A549 (cell line): ENCODE measurements around the gene C2CD2. TPM values are rescaled to one million over a fixed set of nuclear protein-coding genes. Genes with fewer than 3 reads are reported as not detected.
A peak's percentile ranks its signal among the peaks of the same experiment; 100 is the strongest.

Experiments
- ATAC-seq, 2 experiments: fragments of 200-7000 bp in 1 of 2; fragments of >200 bp in 1 of 2; cut with Nextera tagmentation in 1 of 2; cut with Tn5 transposase in 1 of 2; 3 replicates each; pipeline versions ENCODE4 v1.8.0 to v1.9.1; 2018 to 2020; ENCODE audit warnings: mild to moderate bottlenecking in 1 of 2, moderate library complexity in 1 of 2
- CTCF ChIA-PET: fragments of 300-600 bp; sonication (Branson Sonifier 250); formaldehyde crosslinking; extraction: SDS; loops from one replicate; lab custom pipeline; 2021; ENCODE audit warnings: antibody characterized with exemption, inconsistent platforms; lab: Yijun Ruan, JAX
- POLR2A ChIA-PET: fragments of 350-600 bp; formaldehyde crosslinking; extraction: SDS; loops from one replicate; lab custom pipeline; 2021; ENCODE audit warnings: antibody characterized with exemption, inconsistent platforms; lab: Yijun Ruan, JAX
- DNase-seq, 2 experiments: peaks; one replicate each; pipeline versions ENCODE4 v3.0.0 to v3.0.0-alpha.2; 2011 to 2016; ENCODE audit warnings: low read depth in 1 of 2, low spot score in 1 of 2
- FAIRE-seq: peaks from 2 replicates; lab custom pipeline; 2011; peaks lifted over from hg19 to GRCh38; lab: Jason Lieb, UNC
- H3K27ac ChIP-seq, 2 experiments: fragments of >200 bp; sonication (Bioruptor Twin); formaldehyde crosslinking; 3 replicates each; pipeline ENCODE4 v1.5.1; 2016 to 2017
- H3K4me1 ChIP-seq: fragments of >200 bp; sonication (Bioruptor Twin); formaldehyde crosslinking; 3 replicates; pipeline ENCODE4 v1.6.1; 2016
- H3K4me2 ChIP-seq: fragments of >200 bp; sonication (Bioruptor Twin); formaldehyde crosslinking; 3 replicates; pipeline ENCODE4 v1.6.1; 2016
- H3K4me3 ChIP-seq: fragments of >200 bp; sonication (Bioruptor Twin); formaldehyde crosslinking; 3 replicates; pipeline ENCODE4 v1.5.1; 2016
- H3K9me3 ChIP-seq: fragments of >200 bp; sonication (Bioruptor Twin); formaldehyde crosslinking; 3 replicates; pipeline ENCODE4 v1.6.1; 2016
- CBX8 ChIP-seq: fragments of 200-600 bp; sonication (generic); IDR thresholded peaks from 2 replicates; pipeline ENCODE4 v1.6.1; 2016
- CEBPB ChIP-seq, 2 experiments: fragments of >200 bp in 1 of 2; sonication (Bioruptor Twin) in 1 of 2; formaldehyde crosslinking in 1 of 2; IDR thresholded peaks; 2 replicates each; pipeline ENCODE4 v1.6.1; 2012 to 2016
- CHD4 ChIP-seq: fragments of 200-600 bp; sonication (generic); IDR thresholded peaks from 2 replicates; pipeline ENCODE4 v1.6.1; 2016; ENCODE audit warnings: antibody characterized with exemption, mild to moderate bottlenecking, borderline replicate concordance
- EHF ChIP-seq: fragments of 250-450 bp; sonication (Bioruptor Pico); IDR thresholded peaks from 2 replicates; pipeline ENCODE4 v1.5.0; 2020; ENCODE audit warnings: mild to moderate bottlenecking
- EP300 ChIP-seq, 2 experiments: fragments of >200 bp; sonication (Bioruptor Twin); formaldehyde crosslinking; IDR thresholded peaks; 2 replicates in 1 of 2; 3 replicates in 1 of 2; pipeline ENCODE4 v1.6.1; 2016 to 2017
- HOXB5 ChIP-seq: fragments of 250-450 bp; sonication (Bioruptor Pico); IDR thresholded peaks from 2 replicates; pipeline ENCODE4 v1.5.0; 2020; ENCODE audit warnings: mild to moderate bottlenecking, moderate library complexity
- JUNB ChIP-seq: fragments of >200 bp; sonication (Bioruptor Twin); formaldehyde crosslinking; IDR thresholded peaks from 2 replicates; pipeline ENCODE4 v1.6.1; 2016
- KDM1A ChIP-seq: fragments of 200-600 bp; sonication (generic); IDR thresholded peaks from 2 replicates; pipeline ENCODE4 v1.6.1; 2016; ENCODE audit warnings: low read depth, mild to moderate bottlenecking
- MAZ ChIP-seq: fragments of 150-350 bp; IDR thresholded peaks from 2 replicates; pipeline ENCODE4 v1.6.1; 2014; ENCODE audit warnings: antibody characterized with exemption, low read depth, low read length, borderline replicate concordance
- NFE2L2 ChIP-seq: fragments of 150-350 bp; conservative IDR thresholded peaks from 2 replicates; pipeline ENCODE4 v1.6.1; 2014; ENCODE audit warnings: low read length
- NPAS2 ChIP-seq: fragments of 250-450 bp; sonication (Bioruptor Pico); IDR thresholded peaks from 2 replicates; pipeline ENCODE4 v1.8.0; 2022; ENCODE audit warnings: mild to moderate bottlenecking, moderate library complexity, borderline replicate concordance
- POLR2A ChIP-seq: IDR thresholded peaks from 2 replicates; pipeline ENCODE4 v1.6.1; 2012; ENCODE audit warnings: mild to moderate bottlenecking, low read length
- RFX5 ChIP-seq: fragments of 450-650 bp; IDR thresholded peaks from 2 replicates; pipeline ENCODE4 v1.7.1; 2014; ENCODE audit warnings: antibody characterized with exemption, mild to moderate bottlenecking, moderate library complexity
- SMC3 ChIP-seq: fragments of >200 bp; sonication (Bioruptor Twin); formaldehyde crosslinking; IDR thresholded peaks from 3 replicates; pipeline ENCODE4 v1.6.1; 2018; ENCODE audit warnings: inconsistent platforms
- TFCP2L1 ChIP-seq: fragments of 250-450 bp; sonication (Bioruptor Pico); IDR thresholded peaks from 2 replicates; pipeline ENCODE4 v1.5.0; 2021; ENCODE audit warnings: mild to moderate bottlenecking
- TP53 ChIP-seq: fragments of 250-450 bp; sonication (Bioruptor Pico); IDR thresholded peaks from 2 replicates; pipeline ENCODE4 v1.5.0; 2021; ENCODE audit warnings: mild to moderate bottlenecking, moderate library complexity
- ZSCAN20 ChIP-seq: fragments of 250-450 bp; sonication (Bioruptor Pico); IDR thresholded peaks from 2 replicates; pipeline ENCODE4 v1.8.0; 2022; ENCODE audit warnings: mild to moderate bottlenecking, moderate library complexity
- WGBS: methylation state at CpG from one replicate; pipeline ENCODE4 v1.1.6; 2017; ENCODE audit errors: missing lambda C conversion rate; 5-methylcytosine and 5-hydroxymethylcytosine counted together
- polyA plus RNA-seq, 4 experiments: library from polyadenylated mRNA; depleted of rRNA in 3 of 4; stranded (reverse); fragments of >200 nt; fragmentation: RNase III in 1 of 4; extraction: RNeasy Plus Mini Kit Qiagen cat#74134 plus additional on column Dnase treatment in 1 of 4; gene quantifications; 2 replicates in 3 of 4; 3 replicates in 1 of 4; pipeline ENCODE4 v1.2.3, GENCODE V29; 2011 to 2017
- TF ChIP-seq, protein P1 (sequence below): fragments of 250-450 bp; sonication (Bioruptor Pico); IDR thresholded peaks from 2 replicates; pipeline ENCODE4 v1.5.0; 2020; ENCODE audit warnings: low read depth, mild to moderate bottlenecking, moderate library complexity
- TF ChIP-seq, protein P2 (sequence below): fragments of >200 bp; sonication (Bioruptor Twin); formaldehyde crosslinking; IDR thresholded peaks from 2 replicates; pipeline ENCODE4 v1.6.1; 2016
- TF ChIP-seq, protein P3 (sequence below): IDR thresholded peaks from 2 replicates; pipeline ENCODE4 v1.6.1; 2012
- TF ChIP-seq, protein P4 (sequence below): fragments of 150-350 bp; IDR thresholded peaks from 2 replicates; pipeline ENCODE4 v1.6.1; 2014; ENCODE audit warnings: low read depth, mild to moderate bottlenecking, low read length
- TF ChIP-seq, protein P5 (sequence below): IDR thresholded peaks from 2 replicates; pipeline ENCODE4 v1.6.1; 2012
- TF ChIP-seq, protein P6 (sequence below): fragments of 450-650 bp; IDR thresholded peaks from 2 replicates; pipeline ENCODE4 v1.6.1; 2014; ENCODE audit warnings: antibody characterized with exemption

C2CD2 gene
- polyA plus RNA-seq, 2 of the 4 experiments (the other 2 are of a cell fraction): 7.0 to 13.5 TPM

DNA sequence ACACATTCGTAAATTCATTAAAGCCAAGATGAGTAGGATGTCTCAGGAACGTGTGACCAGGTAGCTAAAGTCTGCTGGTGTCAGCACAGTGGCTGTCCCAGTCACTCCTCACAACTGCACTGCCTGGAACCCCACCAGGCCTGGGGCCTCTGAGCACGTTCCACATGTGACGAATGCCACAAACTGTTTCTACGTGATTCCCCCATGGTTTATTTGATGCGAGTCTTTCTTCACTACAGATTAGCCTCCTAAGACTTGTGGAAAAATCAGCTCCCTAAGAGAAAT lies 107.8 kb downstream of the C2CD2 start:
- POLR2A ChIA-PET: no interaction called here
- Histone ChIP-seq H3K4me2 (no peak overlapping the region), H3K4me1 (0 out of 3 replicates have a peak, but pooled peaks cover 9% of the 10 kb centered on the region), H3K9me3 (peaks cover 6% of the 10 kb centered on the region; the same call in 1 of the 3 replicates), H3K27ac (no peak overlapping the region), H3K4me3 (no peak overlapping the region)
- WGBS: 83% methylated on average over 6 of the region's 6 CpGs
- DNase-seq (no peak), ATAC-seq (no peak), FAIRE-seq (no peak)
- CTCF ChIA-PET: no interaction called here
- TF ChIP-seq MAZ (no peak), CEBPB (IDR thresholded peaks at IDR 0.05) (no peak)
- TF ChIP-seq, protein P1, sequence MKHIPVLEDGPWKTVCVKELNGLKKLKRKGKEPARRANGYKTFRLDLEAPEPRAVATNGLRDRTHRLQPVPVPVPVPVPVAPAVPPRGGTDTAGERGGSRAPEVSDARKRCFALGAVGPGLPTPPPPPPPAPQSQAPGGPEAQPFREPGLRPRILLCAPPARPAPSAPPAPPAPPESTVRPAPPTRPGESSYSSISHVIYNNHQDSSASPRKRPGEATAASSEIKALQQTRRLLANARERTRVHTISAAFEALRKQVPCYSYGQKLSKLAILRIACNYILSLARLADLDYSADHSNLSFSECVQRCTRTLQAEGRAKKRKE: no peak

DNA sequence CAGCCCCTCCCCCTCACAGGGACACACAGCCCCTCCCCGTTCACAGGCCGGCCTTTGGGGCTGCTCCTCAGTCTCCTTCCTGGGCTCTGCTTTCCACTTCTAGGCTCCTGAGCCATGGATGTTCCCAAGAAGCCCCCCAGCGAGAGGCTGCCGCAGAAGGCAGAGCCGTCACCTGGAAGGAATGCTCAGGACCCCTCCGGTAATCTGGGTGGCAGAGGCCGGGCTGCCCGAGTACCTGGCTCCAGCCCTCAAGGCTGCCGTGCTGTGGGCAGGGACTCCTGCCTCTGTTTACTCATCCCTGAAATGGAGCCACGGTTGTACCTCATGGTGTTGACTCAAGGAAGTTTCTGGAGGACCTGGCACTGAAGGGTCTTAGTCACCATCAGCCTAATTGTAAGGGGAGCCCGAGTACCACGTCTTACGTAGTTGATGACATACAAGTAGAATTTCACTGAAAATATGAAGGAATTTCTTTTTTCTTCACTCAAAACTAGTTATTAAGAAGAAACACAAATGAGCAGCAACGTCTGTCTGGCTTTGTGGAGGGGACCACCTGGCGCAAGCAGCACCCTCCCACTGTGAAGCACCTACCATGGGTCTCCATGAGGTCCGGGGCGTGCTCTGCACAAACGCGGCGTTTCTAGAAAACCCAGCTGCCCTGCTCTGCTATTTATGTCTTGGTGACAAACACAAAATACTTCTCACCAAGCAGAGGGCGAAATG lies 108.3 kb downstream of the C2CD2 start:
- 95% methylated on average over 11 of the region's 21 CpGs for WGBS
- H3K27ac ChIP-seq: no peak overlapping the region
- peaks cover 7% of the 10 kb centered on the region; the same call in 1 of the 3 replicates for H3K9me3 ChIP-seq
- POLR2A ChIA-PET: no interaction called here
- CTCF ChIA-PET: no interaction called here
- DNase-seq: no peak
- H3K4me3 ChIP-seq: no peak overlapping the region
- FAIRE-seq: no peak
- ATAC-seq: no peak
- no peak for TF ChIP-seq RFX5
- TF ChIP-seq POLR2A: no peak
- TF ChIP-seq CEBPB (IDR thresholded peaks at IDR 0.05): no peak
- 0 out of 2 replicates have a peak, but pooled peaks have one; percentile 53 for TF ChIP-seq KDM1A
- TF ChIP-seq TFCP2L1 (CRISPR knock-in tag): no peak
- TF ChIP-seq, protein P2, sequence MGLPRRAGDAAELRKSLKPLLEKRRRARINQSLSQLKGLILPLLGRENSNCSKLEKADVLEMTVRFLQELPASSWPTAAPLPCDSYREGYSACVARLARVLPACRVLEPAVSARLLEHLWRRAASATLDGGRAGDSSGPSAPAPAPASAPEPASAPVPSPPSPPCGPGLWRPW: no peak
- TF ChIP-seq, all 56 proteins: peak for 1
- H3K4me2 ChIP-seq: no peak overlapping the region
- 0 out of 3 replicates have a peak, but pooled peaks cover 9% of the 10 kb centered on the region for H3K4me1 ChIP-seq

DNA sequence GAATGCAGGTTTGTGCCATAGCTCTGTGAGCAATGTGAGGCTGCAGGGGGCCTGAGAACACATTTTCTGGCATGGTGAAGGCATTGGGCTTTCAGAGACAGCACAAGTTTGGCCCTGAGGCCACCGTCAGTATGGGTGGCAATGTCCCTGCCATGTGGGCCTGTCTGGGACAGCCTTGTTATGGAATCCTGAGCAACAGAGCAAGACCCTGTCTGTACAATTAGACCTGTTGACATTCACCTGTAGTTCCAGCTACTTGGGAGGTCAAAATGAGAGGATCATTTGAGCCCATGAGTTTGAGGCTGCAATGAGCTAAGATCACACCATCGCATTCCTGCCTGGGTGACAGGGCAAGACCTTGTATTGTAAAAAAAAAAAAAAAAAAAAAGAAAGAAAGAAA lies 110.2 kb downstream of the C2CD2 start:
- H3K4me2 ChIP-seq: no peak overlapping the region
- H3K27ac ChIP-seq: no peak overlapping the region
- ChIA-PET CTCF (no interaction called here), POLR2A (no interaction called here)
- H3K9me3 ChIP-seq: peaks cover 7% of the 10 kb centered on the region; the same call in 1 of the 3 replicates
- TF ChIP-seq CHD4: no peak
- no peak for TF ChIP-seq NPAS2 (CRISPR knock-in tag)
- TF ChIP-seq, protein P3, sequence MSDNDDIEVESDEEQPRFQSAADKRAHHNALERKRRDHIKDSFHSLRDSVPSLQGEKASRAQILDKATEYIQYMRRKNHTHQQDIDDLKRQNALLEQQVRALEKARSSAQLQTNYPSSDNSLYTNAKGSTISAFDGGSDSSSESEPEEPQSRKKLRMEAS: no peak
- TF ChIP-seq, protein P1: no peak
- no peak for TF ChIP-seq TP53
- no peak for TF ChIP-seq EHF (CRISPR knock-in tag)
- TF ChIP-seq, protein P4, sequence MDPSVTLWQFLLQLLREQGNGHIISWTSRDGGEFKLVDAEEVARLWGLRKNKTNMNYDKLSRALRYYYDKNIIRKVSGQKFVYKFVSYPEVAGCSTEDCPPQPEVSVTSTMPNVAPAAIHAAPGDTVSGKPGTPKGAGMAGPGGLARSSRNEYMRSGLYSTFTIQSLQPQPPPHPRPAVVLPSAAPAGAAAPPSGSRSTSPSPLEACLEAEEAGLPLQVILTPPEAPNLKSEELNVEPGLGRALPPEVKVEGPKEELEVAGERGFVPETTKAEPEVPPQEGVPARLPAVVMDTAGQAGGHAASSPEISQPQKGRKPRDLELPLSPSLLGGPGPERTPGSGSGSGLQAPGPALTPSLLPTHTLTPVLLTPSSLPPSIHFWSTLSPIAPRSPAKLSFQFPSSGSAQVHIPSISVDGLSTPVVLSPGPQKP: no peak
- no peak for TF ChIP-seq ZSCAN20
- TF ChIP-seq, protein P5, sequence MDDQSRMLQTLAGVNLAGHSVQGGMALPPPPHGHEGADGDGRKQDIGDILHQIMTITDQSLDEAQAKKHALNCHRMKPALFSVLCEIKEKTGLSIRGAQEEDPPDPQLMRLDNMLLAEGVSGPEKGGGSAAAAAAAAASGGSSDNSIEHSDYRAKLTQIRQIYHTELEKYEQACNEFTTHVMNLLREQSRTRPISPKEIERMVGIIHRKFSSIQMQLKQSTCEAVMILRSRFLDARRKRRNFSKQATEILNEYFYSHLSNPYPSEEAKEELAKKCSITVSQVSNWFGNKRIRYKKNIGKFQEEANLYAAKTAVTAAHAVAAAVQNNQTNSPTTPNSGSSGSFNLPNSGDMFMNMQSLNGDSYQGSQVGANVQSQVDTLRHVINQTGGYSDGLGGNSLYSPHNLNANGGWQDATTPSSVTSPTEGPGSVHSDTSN: no peak
- no peak for TF ChIP-seq NFE2L2
- TF ChIP-seq, protein P6, sequence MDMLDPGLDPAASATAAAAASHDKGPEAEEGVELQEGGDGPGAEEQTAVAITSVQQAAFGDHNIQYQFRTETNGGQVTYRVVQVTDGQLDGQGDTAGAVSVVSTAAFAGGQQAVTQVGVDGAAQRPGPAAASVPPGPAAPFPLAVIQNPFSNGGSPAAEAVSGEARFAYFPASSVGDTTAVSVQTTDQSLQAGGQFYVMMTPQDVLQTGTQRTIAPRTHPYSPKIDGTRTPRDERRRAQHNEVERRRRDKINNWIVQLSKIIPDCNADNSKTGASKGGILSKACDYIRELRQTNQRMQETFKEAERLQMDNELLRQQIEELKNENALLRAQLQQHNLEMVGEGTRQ: no peak
- TF ChIP-seq SMC3: no peak
- TF ChIP-seq JUNB: no peak
- no peak for TF ChIP-seq HOXB5 (CRISPR knock-in tag)
- TF ChIP-seq CBX8: no peak
- TF ChIP-seq EP300 (IDR thresholded peaks at IDR 0.05): no peak
- FAIRE-seq: no peak
- ATAC-seq: no peak
- 95% methylated on average over 2 of the region's 2 CpGs for WGBS
- 0 out of 3 replicates have a peak, but pooled peaks cover under 1% of the 10 kb centered on the region for H3K4me1 ChIP-seq
- DNase-seq: no peak
- H3K4me3 ChIP-seq: no peak overlapping the region
